H9 (cell line): Measurements from ENCODE around the gene PRRT2. TPM values are rescaled to one million over a fixed set of nuclear protein-coding genes. Genes with fewer than 3 reads are reported as not detected.

Source experiments
- DNase-seq: peaks from one replicate; pipeline ENCODE4 v3.0.0-alpha.2; 2017
- H2AFZ ChIP-seq: one replicate; pipeline ENCODE4 v1.6.1; 2013; ENCODE audit warnings: mild to moderate bottlenecking, low read length, control low read depth, moderate library complexity
- H2AK5ac ChIP-seq: 2 replicates; pipeline ENCODE4 v1.6.1; 2013; ENCODE audit warnings: low read length, control low read depth, mixed read lengths; ENCODE audit not compliant: insufficient read length
- H2BK120ac ChIP-seq: one replicate; pipeline ENCODE4 v1.6.1; 2013; ENCODE audit warnings: low read depth, mild to moderate bottlenecking, low read length, control low read depth, inconsistent platforms; ENCODE audit not compliant: poor library complexity, severe bottlenecking
- H2BK12ac ChIP-seq: 2 replicates; pipeline ENCODE4 v1.6.1; 2013; ENCODE audit warnings: low read length, control low read depth, mixed read lengths, low read depth; ENCODE audit not compliant: insufficient read length
- H2BK15ac ChIP-seq: 2 replicates; pipeline ENCODE4 v1.6.1; 2013; ENCODE audit warnings: low read depth, low read length, control low read depth
- H2BK20ac ChIP-seq: one replicate; pipeline ENCODE4 v1.6.1; 2013; ENCODE audit warnings: low read depth, mild to moderate bottlenecking, low read length, control low read depth, inconsistent platforms; ENCODE audit not compliant: poor library complexity, severe bottlenecking
- H2BK5ac ChIP-seq: 2 replicates; pipeline ENCODE4 v1.6.1; 2013; ENCODE audit warnings: low read length, control low read depth, mixed read lengths; ENCODE audit not compliant: insufficient read length
- H3K14ac ChIP-seq: 2 replicates; pipeline ENCODE4 v1.6.1; 2013; ENCODE audit warnings: low read length, control low read depth; ENCODE audit not compliant: insufficient read depth
- H3K18ac ChIP-seq: 2 replicates; pipeline ENCODE4 v1.6.1; 2013; ENCODE audit warnings: low read depth, mild to moderate bottlenecking, mixed read lengths, low read length, control low read depth; ENCODE audit not compliant: insufficient read length
- H3K23ac ChIP-seq: 2 replicates; pipeline ENCODE4 v1.6.1; 2013; ENCODE audit warnings: low read length, control low read depth, mixed read lengths, low read depth; ENCODE audit not compliant: insufficient read length
- H3K23me2 ChIP-seq: 2 replicates; pipeline ENCODE4 v1.6.1; 2013; ENCODE audit warnings: low read depth, mild to moderate bottlenecking, mixed read lengths, low read length, control low read depth; ENCODE audit not compliant: insufficient read length, poor library complexity, severe bottlenecking
- H3K27ac ChIP-seq: 2 replicates; pipeline ENCODE4 v1.5.1; 2013; ENCODE audit warnings: low read length, control low read depth, mixed read lengths, low read depth; ENCODE audit not compliant: insufficient read length
- H3K27me3 ChIP-seq: 2 replicates; pipeline ENCODE4 v1.6.1; 2013; ENCODE audit warnings: low read length, control low read depth, inconsistent platforms; ENCODE audit not compliant: insufficient read depth
- H3K4ac ChIP-seq: 2 replicates; pipeline ENCODE4 v1.6.1; 2013; ENCODE audit warnings: low read depth, mild to moderate bottlenecking, control low read depth, inconsistent platforms, low read length, moderate library complexity
- H3K4me1 ChIP-seq: 2 replicates; pipeline ENCODE4 v1.6.1; 2013; ENCODE audit warnings: low read length, control low read depth, inconsistent platforms; ENCODE audit not compliant: insufficient read depth
- H3K4me2 ChIP-seq: 2 replicates; pipeline ENCODE4 v1.6.1; 2013; ENCODE audit warnings: low read length, control low read depth, mixed read lengths; ENCODE audit not compliant: insufficient read length, insufficient read depth
- H3K56ac ChIP-seq: 2 replicates; pipeline ENCODE4 v1.6.1; 2013; ENCODE audit warnings: low read depth, mild to moderate bottlenecking, mixed read lengths, low read length, control low read depth; ENCODE audit not compliant: insufficient read length
- H3K79me1 ChIP-seq: 2 replicates; pipeline ENCODE4 v1.6.1; 2013; ENCODE audit warnings: low read depth, mild to moderate bottlenecking, moderate library complexity, low read length, control low read depth, inconsistent platforms; ENCODE audit not compliant: insufficient read depth, poor library complexity, severe bottlenecking
- H3K79me2 ChIP-seq: 2 replicates; pipeline ENCODE4 v1.6.1; 2013; ENCODE audit warnings: low read length, control low read depth, inconsistent platforms; ENCODE audit not compliant: insufficient read depth
- H3K9ac ChIP-seq: 2 replicates; pipeline ENCODE4 v1.6.1; 2013; ENCODE audit warnings: low read length, control low read depth, mixed read lengths; ENCODE audit not compliant: insufficient read length; ENCODE audit errors: extremely low read depth
- H3K9me3 ChIP-seq: one replicate; pipeline ENCODE4 v1.6.1; 2013; ENCODE audit warnings: low read depth, low read length, inconsistent platforms; ENCODE audit not compliant: control insufficient read depth
- H3T11ph ChIP-seq: one replicate; pipeline ENCODE4 v1.6.1; 2013; ENCODE audit warnings: mild to moderate bottlenecking, low read length, control low read depth, inconsistent platforms
- H4K20me1 ChIP-seq: one replicate; pipeline ENCODE4 v1.6.1; 2013; ENCODE audit not compliant: control insufficient read depth, insufficient read length, insufficient read depth
- H4K5ac ChIP-seq: 2 replicates; pipeline ENCODE4 v1.6.1; 2013; ENCODE audit warnings: low read depth, mild to moderate bottlenecking, mixed read lengths, low read length, control low read depth; ENCODE audit not compliant: insufficient read length
- H4K8ac ChIP-seq: replicated peaks from 2 replicates; pipeline ENCODE4 v1.6.1; 2013; ENCODE audit warnings: low read length, control low read depth, mixed read lengths, low read depth; ENCODE audit not compliant: insufficient read length
- H4K91ac ChIP-seq: 2 replicates; pipeline ENCODE4 v1.6.1; 2013; ENCODE audit warnings: low read depth, mild to moderate bottlenecking, moderate library complexity, mixed read lengths, low read length, control low read depth; ENCODE audit not compliant: insufficient read length
- H3K27ac Mint-ChIP-seq, 3 experiments: 2 replicates in 2 of 3; 3 replicates in 1 of 3; pipeline ENCODE4 v1.8.0; 2020 to 2021; ENCODE audit warnings: mixed read lengths in 3 of 3, mild to moderate bottlenecking in 1 of 3, moderate library complexity in 1 of 3
- H3K27me3 Mint-ChIP-seq: 2 replicates; pipeline ENCODE4 v1.8.0; 2021; ENCODE audit warnings: low read depth, mild to moderate bottlenecking, moderate library complexity, mixed read lengths
- H3K36me3 Mint-ChIP-seq, 3 experiments: 2 replicates in 2 of 3; 3 replicates in 1 of 3; pipeline ENCODE4 v1.8.0; 2020 to 2021; ENCODE audit warnings: low read depth in 3 of 3, mixed read lengths in 3 of 3; ENCODE audit not compliant: insufficient read depth in 1 of 3
- H3K4me1 Mint-ChIP-seq, 2 experiments: 2 replicates each; pipeline ENCODE4 v1.8.0; 2020; ENCODE audit warnings: mixed read lengths in 2 of 2
- H3K4me3 Mint-ChIP-seq, 2 experiments: 2 replicates in 1 of 2; 3 replicates in 1 of 2; pipeline ENCODE4 v1.8.0; 2020 to 2021; ENCODE audit warnings: mild to moderate bottlenecking in 2 of 2, mixed read lengths in 2 of 2, moderate library complexity in 1 of 2
- H3K9me3 Mint-ChIP-seq, 2 experiments: 2 replicates in 1 of 2; 3 replicates in 1 of 2; pipeline ENCODE4 v1.8.0; 2020; ENCODE audit warnings: mild to moderate bottlenecking in 2 of 2, mixed read lengths in 2 of 2, moderate library complexity in 1 of 2
- CTCF ChIP-seq: fragments of 200-600 bp; sonication (generic); conservative IDR thresholded peaks from 3 replicates; pipeline ENCODE4 v1.8.0; 2021; ENCODE audit warnings: antibody characterized with exemption, mild to moderate bottlenecking
- WGBS: extraction: QIAGEN DNeasy Blood & Tissue Kit; methylation state at CpG from one replicate; pipeline ENCODE4 v1.1.7; 2013; ENCODE audit warnings: missing lambda C conversion rate, low lambda C conversion rate, mixed read lengths; ENCODE audit not compliant: insufficient read length; ENCODE audit errors: extremely low coverage; 5-methylcytosine and 5-hydroxymethylcytosine counted together
- total RNA-seq: library from RNA; stranded (reverse); gene quantifications from 2 replicates; pipeline ENCODE4 v1.2.1, GENCODE V29; 2021

Gene PRRT2
- total RNA-seq, 1 experiment from 2014 or later, result 14.6 TPM

GRCh38 chr16:29769507-29769906 is 42.5 kb upstream of the PRRT2 start:
- no peak for DNase-seq
- Histone ChIP-seq H4K91ac (no peak overlapping the region), H3K9me3 (no peaks in the 10 kb centered on the region), H4K20me1 (no peaks in the 10 kb centered on the region), H3K4me1 (no peaks in the 10 kb centered on the region), H2AFZ (no peak overlapping the region), H4K5ac (no peak overlapping the region), H3K23me2 (no peaks in the 10 kb centered on the region), H3K56ac (no peak overlapping the region), H3K79me1 (no peaks in the 10 kb centered on the region), H2BK15ac (no peak overlapping the region), H3T11ph (no peak overlapping the region), H2BK120ac (no peak overlapping the region), H3K79me2 (no peaks in the 10 kb centered on the region), H4K8ac (no peak overlapping the region), H3K4ac (no peak overlapping the region), H3K14ac (no peak overlapping the region), H3K27ac (no peak overlapping the region), H3K18ac (no peak overlapping the region), H3K23ac (no peak overlapping the region), H2BK5ac (no peak overlapping the region), H2AK5ac (no peak overlapping the region), H3K9ac (no peak overlapping the region), H3K27me3 (no peaks in the 10 kb centered on the region), H2BK20ac (no peak overlapping the region), H3K4me2 (no peak overlapping the region), H2BK12ac (no peak overlapping the region)
- Mint-ChIP-seq H3K4me3 (no peak overlapping the region), H3K27me3 (peaks cover 4% of the 10 kb centered on the region), H3K27ac (no peak overlapping the region), H3K36me3 (no peaks in the 10 kb centered on the region), H3K4me1 (peaks cover 3 to 9% of the 10 kb centered on the region in 2 experiments; a peak in 2 of 4 replicates), H3K9me3 (no peaks in the 10 kb centered on the region)
- no peak for TF ChIP-seq CTCF
- WGBS, result no CpG with 5 or more reads among the region's 2 CpGs
